Stimulated activated CD8-positive, alpha-beta memory T cell treated with anti-CD3 and anti-CD28 coated beads, Interleukin-7, amount 100 ng/mL, for 1 hour (primary cell): ENCODE data around the gene PDE9A.

Source experiments
- DNase-seq, 2 donors: peaks; one replicate each; pipeline ENCODE4 v3.0.0-alpha.2; 2020; ENCODE audit warnings: low read depth in 2 of 2

The PDE9A gene

GRCh38 chr21:42657676-42658319 is 4.4 kb downstream of the PDE9A start:
- no peak for DNase-seq

DNA sequence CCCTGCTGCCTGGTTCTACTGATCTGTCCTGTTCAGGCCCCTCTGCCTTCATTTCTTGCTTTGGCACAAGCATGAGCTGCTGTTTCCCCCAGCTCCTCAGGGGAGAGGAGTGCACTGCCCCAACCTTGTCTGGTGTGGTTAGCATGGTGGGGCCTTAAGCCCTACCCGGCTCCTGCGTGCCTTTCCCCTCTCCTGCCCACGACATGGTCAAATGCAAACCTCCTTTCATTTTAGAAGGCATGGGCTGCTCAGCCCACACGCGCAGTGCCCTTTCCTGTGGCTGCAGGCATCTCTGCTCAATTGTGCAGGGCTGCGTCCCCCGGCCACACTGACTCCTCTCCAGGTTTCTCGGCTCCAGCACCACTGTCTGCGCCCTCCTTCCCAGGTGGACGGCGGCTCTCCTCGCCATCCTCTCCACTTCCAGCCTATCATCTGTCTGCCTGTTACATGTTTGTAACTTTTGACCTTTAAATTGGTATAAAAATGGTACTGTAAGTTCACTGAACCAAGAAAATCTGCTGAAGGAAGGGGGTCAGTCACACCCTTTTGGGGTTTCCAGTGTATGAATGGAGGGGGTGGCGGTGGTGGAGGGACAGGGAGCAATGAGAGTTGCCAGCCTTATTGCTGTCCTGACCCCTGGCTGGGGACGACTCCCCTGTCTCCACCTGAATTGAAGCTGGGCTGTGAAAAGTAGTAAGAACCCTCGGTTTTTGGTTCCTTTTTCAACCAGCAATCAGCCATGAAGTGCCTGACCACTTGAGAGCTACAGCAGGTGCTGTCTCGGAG is 5.1 kb downstream of the PDE9A start:
- no peak for DNase-seq

DNA sequence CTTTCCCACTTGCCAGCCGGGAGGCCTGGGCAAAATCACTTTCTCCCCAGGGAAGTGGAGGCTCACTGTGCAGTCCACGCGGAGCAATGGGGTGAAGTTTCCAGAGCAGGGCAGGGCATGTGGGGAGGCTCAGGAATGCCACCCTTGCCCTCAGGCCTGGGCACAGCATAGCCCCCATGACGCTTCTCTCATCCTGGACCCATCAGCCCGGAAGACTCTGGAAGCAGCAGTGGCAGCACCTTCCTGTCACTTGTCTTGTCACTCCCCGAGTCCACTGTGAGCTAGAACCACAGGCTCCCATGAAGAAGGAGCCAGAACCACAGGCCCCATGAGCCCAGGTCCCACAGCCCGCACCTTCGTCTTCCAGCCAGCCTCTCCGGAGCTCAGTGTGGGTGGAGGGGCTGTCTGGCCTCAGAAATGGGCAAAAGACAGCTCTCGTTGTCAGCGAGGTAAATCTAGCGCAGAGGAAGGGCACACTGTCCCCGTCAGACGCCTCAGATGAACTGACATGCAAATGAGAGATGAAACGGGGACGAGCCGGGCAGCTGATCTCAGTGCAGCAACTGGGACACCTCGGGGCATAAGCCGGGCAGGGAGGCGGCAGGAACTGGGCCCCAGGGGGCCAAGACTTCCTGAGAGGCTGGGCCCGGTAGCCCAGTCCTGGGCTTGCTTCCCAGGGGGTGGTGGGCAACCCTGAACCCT is 6.1 kb downstream of the PDE9A start:
- no peak for DNase-seq

- DNase-seq: no peak
Observed at GRCh38 chr21:42660118-42660470, 6.7 kb downstream of the PDE9A start.

- no peak for DNase-seq
Observed at GRCh38 chr21:42661688-42662429, 8.4 kb downstream of the PDE9A start.

- no peak for DNase-seq
Observed at GRCh38 chr21:42662430-42663199, 9.2 kb downstream of the PDE9A start.

DNA sequence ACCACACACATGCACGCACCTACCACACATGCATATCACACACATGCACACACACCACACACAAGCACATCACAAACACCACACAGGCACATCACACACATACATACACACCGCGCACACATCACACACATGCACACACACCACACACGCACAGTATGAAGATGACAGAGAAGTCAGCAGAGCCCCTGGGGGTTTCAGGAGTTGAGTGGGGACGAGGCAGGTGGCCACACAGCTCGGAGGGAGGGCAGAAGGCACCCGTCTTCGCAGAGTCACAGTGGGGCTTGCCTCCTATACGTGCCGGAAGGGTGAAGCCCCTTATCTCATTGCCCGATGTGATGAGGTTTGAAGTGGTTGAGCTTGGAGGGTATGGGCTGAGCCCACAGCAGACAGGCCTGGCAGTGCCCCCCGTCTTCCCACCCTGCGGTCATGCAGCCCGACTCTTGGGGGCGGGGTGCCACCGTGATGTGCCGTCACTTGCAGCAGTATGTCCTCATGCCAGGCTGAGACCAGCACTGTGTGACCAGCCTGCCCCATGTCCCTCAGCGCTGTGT is 9.9 kb downstream of the PDE9A start:
- DNase-seq: no peak

- no peak for DNase-seq
Observed at GRCh38 chr21:42663860-42664535, 10.6 kb downstream of the PDE9A start.

- DNase-seq: no peak
Observed at GRCh38 chr21:42664614-42665013, 11.2 kb downstream of the PDE9A start.

GRCh38 chr21:42665026-42665425 is 11.6 kb downstream of the PDE9A start:
- DNase-seq: no peak

DNA sequence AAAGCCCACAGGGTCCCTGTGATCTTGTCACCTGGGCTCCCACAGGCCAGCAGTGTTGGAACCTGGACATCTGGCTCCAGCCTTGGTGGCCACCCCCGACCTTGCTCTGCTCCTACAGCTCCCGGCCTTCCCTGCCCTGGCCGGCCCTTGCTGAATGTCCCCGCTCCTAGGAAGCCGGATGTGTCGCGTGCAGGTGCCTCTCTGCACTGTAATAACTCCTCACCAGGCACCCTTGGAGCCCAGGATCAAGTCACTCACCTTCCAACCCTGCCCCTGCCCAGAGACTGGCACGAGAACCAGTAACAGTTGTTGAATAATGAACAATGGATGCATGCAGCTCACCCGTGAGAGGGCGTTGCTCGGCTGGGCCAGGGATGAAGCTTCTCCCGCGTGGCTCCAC is 12.1 kb downstream of the PDE9A start:
- no peak for DNase-seq

GRCh38 chr21:42666023-42666747 is 12.8 kb downstream of the PDE9A start:
- no peak for DNase-seq

DNA sequence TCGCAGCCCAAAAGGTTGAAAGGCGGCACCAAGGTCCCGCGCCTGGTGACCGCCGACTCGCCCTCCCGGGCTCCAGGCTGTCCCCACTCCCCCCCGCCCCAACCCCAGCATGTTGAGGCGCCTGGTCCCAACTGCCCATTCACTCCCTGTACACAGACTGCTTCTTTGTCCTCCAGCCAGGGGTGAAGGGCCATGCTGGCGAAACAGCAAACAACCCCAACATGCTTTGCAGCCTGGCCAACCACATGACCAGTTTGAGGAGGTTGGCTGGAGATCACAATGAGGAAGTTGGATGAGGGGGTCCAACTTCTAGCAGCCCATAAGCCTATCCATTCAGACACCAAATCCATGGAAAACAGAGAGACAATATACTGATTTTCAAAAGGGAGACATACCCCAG is 13.5 kb downstream of the PDE9A start:
- DNase-seq: no peak

DNA sequence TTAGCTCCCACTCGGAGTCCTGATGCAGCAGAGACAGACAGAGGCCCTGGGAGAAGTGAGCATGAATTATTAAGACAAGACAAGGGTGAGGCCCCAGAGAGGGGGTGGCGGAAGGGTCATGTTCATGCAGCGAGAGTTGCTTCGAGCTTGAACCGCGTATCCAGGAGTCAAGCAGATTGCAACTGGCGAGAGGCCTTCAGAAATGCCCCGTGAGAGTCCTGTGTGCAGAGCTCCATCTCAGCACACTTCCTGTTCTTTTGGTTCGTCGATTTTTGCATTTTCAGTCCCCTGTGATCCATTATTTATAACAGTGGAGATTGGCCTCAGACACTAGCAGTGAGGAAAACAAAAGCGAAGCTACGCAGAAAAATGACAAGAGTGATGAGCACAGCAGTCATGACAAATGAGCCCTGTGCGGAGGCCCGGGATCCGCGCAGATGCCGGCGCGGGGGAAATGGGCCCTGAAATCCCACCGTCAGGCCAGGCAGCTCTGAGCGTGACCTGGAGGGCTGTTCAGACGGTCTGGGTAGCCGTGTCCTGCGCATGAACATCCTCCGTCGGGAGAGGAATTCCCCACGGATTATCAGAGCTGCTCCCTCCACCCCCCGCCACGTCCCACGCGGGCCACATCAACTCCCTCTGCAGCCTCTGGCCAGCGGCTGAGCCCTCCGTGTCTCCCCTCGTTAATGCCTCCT is 15.0 kb downstream of the PDE9A start:
- DNase-seq: no peak

GRCh38 chr21:42669041-42669440 is 15.6 kb downstream of the PDE9A start:
- no peak for DNase-seq

- DNase-seq: no peak
Observed at GRCh38 chr21:42670058-42670880, 16.8 kb downstream of the PDE9A start.

DNA sequence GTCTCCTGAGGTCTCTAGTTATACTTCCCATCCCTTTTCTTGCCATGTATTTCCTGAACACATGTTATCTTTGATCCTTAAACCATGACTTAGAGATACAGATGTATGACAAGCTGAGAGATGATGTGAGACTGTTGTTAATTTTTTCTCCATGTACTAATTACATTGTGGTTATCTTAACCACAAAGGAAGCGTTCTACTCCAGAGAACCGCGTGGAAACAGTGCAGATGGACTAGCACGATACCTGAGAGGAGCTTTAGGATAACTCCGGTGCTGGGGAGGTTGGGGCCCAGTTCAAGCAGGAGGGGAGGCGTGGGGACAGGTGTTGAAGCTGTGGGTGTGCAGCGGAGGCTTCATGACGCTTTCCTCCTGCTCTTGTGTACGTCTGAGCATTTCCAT is 17.5 kb downstream of the PDE9A start:
- no peak for DNase-seq

DNA sequence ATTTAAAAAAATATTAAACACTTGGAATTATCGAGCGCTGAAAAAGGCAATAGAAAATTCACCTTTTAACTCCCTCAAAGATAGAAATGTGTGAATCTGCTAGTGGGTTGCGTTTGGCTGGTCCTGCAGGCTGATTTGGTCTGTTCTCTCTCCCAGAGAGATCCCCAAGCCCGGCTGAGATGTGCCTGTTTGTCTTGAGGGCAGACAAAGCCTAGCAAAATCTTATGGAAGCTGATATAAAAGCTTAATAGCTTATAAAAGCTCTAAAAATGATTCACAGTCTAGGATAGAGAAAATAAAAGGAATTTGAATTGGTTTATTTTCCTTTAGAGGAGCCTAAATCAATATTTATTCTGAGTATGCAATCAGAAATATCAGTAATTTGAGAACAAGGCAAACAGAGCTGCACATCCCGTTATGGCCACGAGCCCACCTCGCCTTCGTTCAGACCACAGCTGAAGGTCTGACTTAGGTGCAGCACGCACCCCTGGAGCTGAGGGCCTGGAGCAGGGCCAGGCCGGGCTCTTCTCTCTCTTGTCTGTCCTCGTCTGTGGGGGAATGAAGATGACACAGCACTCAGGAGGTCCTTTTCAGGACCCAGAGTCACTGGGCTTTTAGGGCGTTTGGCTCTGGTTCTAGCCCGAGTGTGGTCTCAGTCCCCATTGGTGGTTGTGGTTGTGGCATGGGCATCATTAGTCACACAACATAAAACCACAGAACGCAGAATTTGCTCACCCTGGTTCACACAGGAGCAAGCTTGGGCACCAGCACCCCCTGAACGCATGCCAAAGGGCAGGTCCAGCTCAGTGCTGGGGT is 18.6 kb downstream of the PDE9A start:
- no peak for DNase-seq
